GM18502 (cell line): ENCODE results near the gene XKR3.
"Not testable (repeated sequence)": the region's sequence is repeated elsewhere in the genome, so short reads cannot be mapped to it uniquely, and the experiment has no call there.

Experiments
- ATAC-seq: cut with Tn5 transposase; IDR thresholded peaks from one replicate; pipeline ENCODE4 v1.9.1; 2021; ENCODE audit warnings: mild to moderate bottlenecking; ENCODE audit not compliant: unreplicated experiment, poor library complexity

Gene XKR3

DNA sequence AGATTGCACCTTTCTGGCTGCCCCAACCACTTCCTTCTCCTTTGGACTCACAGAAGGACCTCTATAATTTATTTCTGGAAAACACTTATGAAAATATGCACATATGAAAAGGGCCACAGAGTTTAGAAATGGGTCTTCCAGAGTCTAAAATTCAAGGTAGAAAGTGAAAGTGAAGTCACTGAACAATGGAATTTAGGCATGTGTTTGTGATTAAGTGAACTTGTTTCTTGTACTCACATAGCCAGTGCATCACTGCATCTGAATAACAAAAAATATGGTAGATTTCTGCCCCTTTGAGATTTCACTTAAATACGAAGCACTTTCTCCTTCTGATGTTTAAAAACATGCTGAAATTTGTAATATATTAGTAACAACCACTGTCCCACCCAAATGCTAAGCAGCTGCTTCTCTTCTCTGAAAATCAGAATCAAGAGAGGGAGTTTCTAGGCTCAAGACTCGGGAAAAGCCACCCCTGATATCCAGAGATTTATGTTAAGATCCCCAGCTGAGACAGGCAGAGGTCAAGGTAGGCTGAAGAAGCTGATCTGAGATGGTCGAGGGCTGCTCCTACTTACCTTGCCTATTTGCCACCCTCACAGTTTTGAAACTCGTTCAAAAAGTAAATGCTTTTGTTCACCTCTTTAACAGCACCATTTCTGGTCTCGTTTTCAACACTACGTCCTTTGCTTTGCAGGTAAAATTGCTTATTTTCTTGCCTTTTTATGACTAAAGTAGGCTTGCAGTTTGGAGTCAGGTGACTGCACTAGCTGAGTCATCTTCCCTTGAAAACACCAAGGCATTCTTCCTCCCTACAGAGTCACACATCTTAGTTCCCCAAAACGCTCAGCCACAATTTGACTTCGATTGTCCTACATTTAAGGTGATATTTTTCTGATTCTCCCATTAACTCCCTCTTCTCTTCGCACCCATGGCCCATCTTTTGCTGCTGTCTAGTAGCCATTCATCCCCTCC is at the start of gene XKR3:
TSS of gene XKR3 (minus strand) at position 696 of the 972 bp plus-strand sequence. CDS start 17,338 bp downstream, outside the sequence.
- no peak for ATAC-seq

DNA sequence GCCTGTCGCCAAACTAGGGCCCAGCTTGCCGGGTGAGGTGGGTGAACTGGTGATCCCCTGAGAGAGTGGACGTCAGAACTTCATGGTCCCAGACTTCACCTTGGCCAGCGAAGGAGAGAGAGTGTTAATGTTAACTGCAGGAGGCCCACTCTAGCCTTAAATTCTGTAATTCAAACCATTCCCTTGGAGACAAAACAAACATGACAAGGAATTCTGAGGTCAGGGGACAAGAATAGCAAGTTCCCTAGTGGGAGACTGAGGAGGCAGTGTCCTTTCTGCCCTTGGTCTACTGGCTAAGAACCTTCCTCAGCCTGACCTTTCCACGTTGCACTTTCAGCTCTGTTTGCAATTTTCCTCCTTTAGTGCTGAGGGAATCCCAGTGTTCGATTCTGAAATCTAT is 44.4 kb upstream of the XKR3 start:
- ATAC-seq = not testable (repeated sequence)

- ATAC-seq = no peak
Observed at GRCh38 chr22:16866167-16866566, 41.0 kb upstream of the XKR3 start.

- not testable (repeated sequence) for ATAC-seq
Observed at GRCh38 chr22:16856851-16857250, 31.6 kb upstream of the XKR3 start.

- ATAC-seq = no peak
Observed at GRCh38 chr22:16854631-16855030, 29.4 kb upstream of the XKR3 start.

- ATAC-seq = not testable (repeated sequence)
Observed at GRCh38 chr22:16851268-16851996, 26.2 kb upstream of the XKR3 start.

- ATAC-seq = no peak
Observed at GRCh38 chr22:16847271-16847670, 22.1 kb upstream of the XKR3 start.

DNA sequence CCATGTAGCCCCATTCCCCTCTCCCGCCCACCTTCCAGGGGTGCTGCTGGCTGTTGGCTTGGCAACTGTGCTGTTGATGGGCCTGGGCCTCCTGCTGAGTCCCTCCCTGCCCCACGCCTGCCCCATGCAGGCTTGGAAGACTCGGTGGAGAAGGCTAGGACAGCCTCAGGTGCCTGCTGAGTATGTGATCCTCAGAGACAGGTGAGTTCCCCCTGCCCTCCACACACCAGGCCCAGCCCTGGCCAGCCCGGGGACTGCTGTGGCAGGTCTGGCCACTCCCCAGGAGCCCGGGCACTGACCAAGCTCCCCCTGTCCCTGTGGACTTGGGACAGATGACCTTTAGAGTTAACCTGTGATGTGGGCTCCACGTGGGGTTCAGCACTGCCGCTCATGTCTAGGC is 20.7 kb upstream of the XKR3 start:
- ATAC-seq = no peak

- no peak for ATAC-seq
Observed at GRCh38 chr22:16845465-16845864, 20.3 kb upstream of the XKR3 start.

- ATAC-seq = no peak
Observed at GRCh38 chr22:16844529-16844928, 19.3 kb upstream of the XKR3 start.

DNA sequence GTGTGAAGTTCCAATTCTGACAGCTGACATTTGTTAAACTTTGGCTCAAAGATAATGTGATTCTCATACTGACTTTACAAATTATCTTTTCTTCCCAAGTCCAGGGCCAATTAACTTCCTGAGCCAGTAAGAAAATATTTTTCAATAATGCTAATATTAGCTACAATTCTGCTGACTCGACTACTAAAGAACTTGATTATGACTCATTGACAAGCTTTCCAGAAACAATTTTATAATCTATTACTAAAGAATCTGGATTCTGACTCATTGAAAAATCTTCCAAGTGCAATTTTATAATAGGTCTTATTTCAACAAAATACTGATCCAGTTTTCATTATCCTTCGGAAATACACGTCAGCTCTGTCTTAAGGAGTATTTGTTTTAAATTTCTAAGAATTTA is 12.9 kb upstream of the XKR3 start:
- no peak for ATAC-seq

GRCh38 chr22:16834971-16835370 is 9.8 kb upstream of the XKR3 start:
- no peak for ATAC-seq

GRCh38 chr22:16831257-16831656 is 6.0 kb upstream of the XKR3 start:
- no peak for ATAC-seq

- no peak for ATAC-seq
Observed at GRCh38 chr22:16829985-16830384, 4.8 kb upstream of the XKR3 start.

DNA sequence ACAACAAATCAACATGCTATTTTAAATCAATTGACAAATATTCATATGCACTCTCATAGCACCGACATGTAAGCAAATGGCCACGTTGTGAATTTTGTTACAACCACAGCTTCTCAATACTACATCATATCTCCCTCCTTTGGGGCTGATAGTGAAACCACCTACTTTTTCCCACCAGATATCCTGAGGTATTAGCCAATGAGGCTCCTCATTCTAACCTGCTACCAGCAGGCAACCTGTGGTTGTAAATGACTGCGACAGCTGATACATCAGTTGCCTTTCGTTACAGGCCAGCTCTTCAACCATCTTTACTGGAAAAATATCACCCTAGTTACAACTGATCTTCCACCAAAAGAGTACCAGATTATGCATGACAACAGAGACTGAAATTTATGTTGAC is 3.7 kb upstream of the XKR3 start:
- ATAC-seq = no peak

DNA sequence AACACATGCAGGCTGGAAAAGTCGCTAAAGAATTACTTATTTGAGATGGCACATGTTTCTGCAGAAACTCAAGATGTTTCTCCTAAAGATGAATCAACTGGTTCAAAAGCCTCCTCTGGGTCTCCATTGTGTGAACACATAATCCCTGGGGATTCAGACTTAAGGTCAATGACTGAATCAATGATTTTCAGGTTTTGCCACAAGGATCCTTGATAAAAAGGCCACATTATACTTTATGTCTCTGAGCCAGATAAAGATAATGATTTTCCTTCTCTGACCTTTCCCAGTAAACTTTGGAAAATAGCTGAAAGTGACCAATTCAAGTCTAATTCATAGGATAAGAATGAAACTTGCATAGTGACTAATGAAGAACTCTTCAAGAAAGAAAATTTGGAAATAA is 2.3 kb upstream of the XKR3 start:
- no peak for ATAC-seq

GRCh38 chr22:16819249-16819648 is 6.0 kb downstream of the XKR3 start:
- ATAC-seq = no peak

DNA sequence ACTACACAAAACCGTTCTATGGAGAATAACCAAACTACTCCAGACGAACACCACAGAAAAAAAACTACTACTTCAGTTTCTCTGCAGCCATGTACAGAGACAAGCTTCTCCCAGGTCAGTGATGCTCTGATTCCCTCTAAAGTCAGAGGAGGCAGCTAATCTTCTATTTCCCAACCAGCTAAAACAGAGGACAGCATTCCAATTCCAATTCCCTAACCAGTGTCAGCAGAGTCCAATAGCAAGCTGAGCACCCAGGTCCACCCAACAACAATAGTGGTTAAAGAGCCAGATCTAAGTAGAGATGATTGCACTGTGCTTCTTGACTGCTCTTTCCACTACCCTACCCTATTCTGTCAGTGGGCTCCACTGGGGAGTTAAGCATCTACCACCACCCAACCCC is 6.7 kb downstream of the XKR3 start:
- ATAC-seq = no peak

GRCh38 chr22:16815073-16815472 is 10.1 kb downstream of the XKR3 start:
- no peak for ATAC-seq

DNA sequence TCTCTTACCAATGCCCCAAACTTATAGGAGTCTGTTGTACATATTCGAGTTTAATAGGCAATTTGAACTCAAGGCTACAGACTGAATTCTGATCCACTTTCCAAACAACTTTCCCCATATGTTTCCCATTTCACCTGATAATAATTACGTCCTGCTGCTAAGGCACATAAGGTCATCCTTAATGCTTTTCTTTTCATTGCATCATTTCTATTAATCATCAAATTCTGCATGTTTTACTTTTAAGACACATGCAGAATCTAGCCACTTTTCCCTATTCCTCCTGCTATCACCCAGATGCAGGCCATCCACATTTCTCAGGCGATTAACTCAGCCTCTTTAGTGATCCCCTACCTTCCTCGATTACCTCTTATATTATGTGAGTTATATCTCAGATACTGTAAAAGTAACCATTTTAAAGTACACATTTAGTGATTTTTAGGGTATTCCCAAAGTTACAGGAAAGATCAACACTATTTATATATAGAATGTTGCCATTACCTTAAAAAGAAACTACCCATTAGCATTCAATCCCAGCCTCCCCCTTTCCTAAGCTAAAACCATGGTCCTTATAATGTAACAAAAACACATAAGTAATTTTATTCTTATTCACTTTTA is 14.9 kb downstream of the XKR3 start:
- ATAC-seq = no peak

GRCh38 chr22:16808744-16809143 is 16.5 kb downstream of the XKR3 start:
- ATAC-seq = no peak
